Measurements from ENCODE around the gene AGPAT4.

- TF ChIP-seq EZH2phosphoT487 (IDR thresholded peaks at IDR 0.05; ENCODE audit: low read length), result no peak
- no peak for TF ChIP-seq CTCF (IDR thresholded peaks at IDR 0.05; ENCODE audit: low read length)
- TF ChIP-seq EZH2 (optimal IDR thresholded peaks at IDR 0.05; ENCODE audit: low read depth, low read length), result no peak
Measured at GRCh38 chr6:161150136-161150535, 123.7 kb downstream of the AGPAT4 start.
